Glutamatergic neuron (in vitro differentiated cells): ENCODE measurements around the gene DISC1. TPM values are rescaled to one million over a fixed set of nuclear protein-coding genes. Genes with fewer than 3 reads are reported as not detected.
A peak's percentile ranks its signal among the peaks of the same experiment; 100 is the strongest.

Experiments
- DNase-seq: peaks from one replicate; pipeline ENCODE4 v3.0.0; 2022
- H3K27ac Mint-ChIP-seq: one replicate; pipeline ENCODE4 v1.8.0; 2020; ENCODE audit warnings: mild to moderate bottlenecking, mixed read lengths, inconsistent platforms; ENCODE audit not compliant: unreplicated experiment
- H3K27me3 Mint-ChIP-seq: one replicate; pipeline ENCODE4 v1.8.0; 2020; ENCODE audit warnings: mild to moderate bottlenecking, moderate library complexity, mixed read lengths, inconsistent platforms; ENCODE audit not compliant: unreplicated experiment
- H3K36me3 Mint-ChIP-seq: one replicate; pipeline ENCODE4 v1.8.0; 2020; ENCODE audit warnings: mild to moderate bottlenecking, mixed read lengths, inconsistent platforms; ENCODE audit not compliant: unreplicated experiment
- H3K4me1 Mint-ChIP-seq: one replicate; pipeline ENCODE4 v1.8.0; 2020; ENCODE audit warnings: mild to moderate bottlenecking, low read depth, mixed read lengths, inconsistent platforms; ENCODE audit not compliant: unreplicated experiment
- H3K4me3 Mint-ChIP-seq: one replicate; pipeline ENCODE4 v1.8.0; 2020; ENCODE audit warnings: mild to moderate bottlenecking, mixed read lengths, inconsistent platforms; ENCODE audit not compliant: unreplicated experiment
- H3K9me3 Mint-ChIP-seq: one replicate; pipeline ENCODE4 v1.8.0; 2020; ENCODE audit warnings: mild to moderate bottlenecking, moderate library complexity, mixed read lengths, inconsistent platforms; ENCODE audit not compliant: unreplicated experiment
- CTCF ChIP-seq: fragments of 200-600 bp; sonication (generic); IDR thresholded peaks from one replicate; pipeline ENCODE4 v1.5.0; 2021; ENCODE audit not compliant: partially characterized antibody, unreplicated experiment
- total RNA-seq: library from RNA; stranded (reverse); fragmentation: NEBNext Ultra II Directional; extraction: Animal tissue kit (Norgen Biotek cat#: 25700); gene quantifications from one replicate; pipeline ENCODE4 v1.2.1, GENCODE V29; 2021; ENCODE audit not compliant: unreplicated experiment

Gene DISC1
- total RNA-seq, 1 donor from 2014 or later = 9.1 TPM

GRCh38 chr1:231774719-231775335 is 148.2 kb downstream of the DISC1 start:
- Mint-ChIP-seq H3K27me3 (peaks cover 6% of the 10 kb centered on the region), H3K36me3 (no peaks in the 10 kb centered on the region), H3K4me3 (no peak overlapping the region), H3K27ac (no peak overlapping the region), H3K4me1 (peaks cover 33% of the 10 kb centered on the region), H3K9me3 (peaks cover 2% of the 10 kb centered on the region)
- TF ChIP-seq CTCF = no peak
- DNase-seq = no peak

GRCh38 chr1:231776010-231776756 is 149.6 kb downstream of the DISC1 start:
- no peaks in the 10 kb centered on the region for H3K36me3 Mint-ChIP-seq
- peaks cover 6% of the 10 kb centered on the region for H3K27me3 Mint-ChIP-seq
- DNase-seq = peak; percentile 23
- no peak for TF ChIP-seq CTCF
- H3K9me3 Mint-ChIP-seq = peaks cover under 1% of the 10 kb centered on the region
- H3K4me1 Mint-ChIP-seq = peaks cover 33% of the 10 kb centered on the region
- H3K4me3 Mint-ChIP-seq = no peak overlapping the region
- H3K27ac Mint-ChIP-seq = peak overlapping the region; percentile 71

- peak; percentile 22 for DNase-seq
- H3K27me3 Mint-ChIP-seq = peaks cover 6% of the 10 kb centered on the region
- peaks cover 33% of the 10 kb centered on the region for H3K4me1 Mint-ChIP-seq
- no peaks in the 10 kb centered on the region for H3K9me3 Mint-ChIP-seq
- peak overlapping the region; percentile 71 for H3K27ac Mint-ChIP-seq
- no peaks in the 10 kb centered on the region for H3K36me3 Mint-ChIP-seq
- H3K4me3 Mint-ChIP-seq = no peak overlapping the region
- no peak for TF ChIP-seq CTCF
These were observed 150.1 kb downstream of the DISC1 start for GRCh38 chr1:231776757-231777062.

GRCh38 chr1:231778009-231778719 is 151.6 kb downstream of the DISC1 start:
- no peak overlapping the region for H3K27ac Mint-ChIP-seq

More at GRCh38 chr1:231778009-231778719, 151.6 kb downstream of the DISC1 start:
- Mint-ChIP-seq H3K27me3 (peaks cover 6% of the 10 kb centered on the region), H3K4me3 (no peak overlapping the region), H3K36me3 (no peaks in the 10 kb centered on the region), H3K4me1 (peaks cover 33% of the 10 kb centered on the region), H3K9me3 (no peaks in the 10 kb centered on the region)
- DNase-seq = no peak
- TF ChIP-seq CTCF = no peak
